EL (cell line): ENCODE data around the gene APOM.

ENCODE experiments used
- DNase-seq: peaks from one replicate; pipeline ENCODE4 v3.0.0-alpha.2; 2016

Gene APOM

GRCh38 chr6:31681135-31681671 lies 25.5 kb downstream of the APOM start:
- DNase-seq = peak; percentile 60

GRCh38 chr6:31683591-31683990 lies 27.9 kb downstream of the APOM start:
- no peak for DNase-seq

- no peak for DNase-seq
Observed at GRCh38 chr6:31686483-31686882, 30.8 kb downstream of the APOM start.

- no peak for DNase-seq
Observed at GRCh38 chr6:31687321-31687720, 31.6 kb downstream of the APOM start.

- DNase-seq = no peak
Observed at GRCh38 chr6:31687860-31688693, 32.4 kb downstream of the APOM start.

- DNase-seq = no peak
Observed at GRCh38 chr6:31689249-31690110, 33.8 kb downstream of the APOM start.

GRCh38 chr6:31690231-31691077 lies 34.8 kb downstream of the APOM start:
- DNase-seq = no peak

GRCh38 chr6:31691078-31691463 lies 35.4 kb downstream of the APOM start:
- no peak for DNase-seq

- no peak for DNase-seq
Observed at GRCh38 chr6:31691564-31692108, 35.9 kb downstream of the APOM start.

GRCh38 chr6:31692353-31692752 lies 36.7 kb downstream of the APOM start:
- DNase-seq = no peak

- DNase-seq = no peak
Observed at GRCh38 chr6:31692886-31693285, 37.2 kb downstream of the APOM start.

GRCh38 chr6:31693535-31693934 lies 37.8 kb downstream of the APOM start:
- DNase-seq = no peak

GRCh38 chr6:31697555-31697954 lies 41.9 kb downstream of the APOM start:
- no peak for DNase-seq

GRCh38 chr6:31700740-31701401 lies 45.2 kb downstream of the APOM start:
- no peak for DNase-seq

GRCh38 chr6:31701666-31702404 lies 46.1 kb downstream of the APOM start:
- peak; percentile 30 for DNase-seq

GRCh38 chr6:31702405-31702818 lies 46.7 kb downstream of the APOM start:
- DNase-seq = no peak

- peak; percentile 99 for DNase-seq
Observed at GRCh38 chr6:31702819-31703716, 47.4 kb downstream of the APOM start, which contains the start of gene ABHD16A. TSS of gene ABHD16A (minus strand) at chr6:31703324. CDS start at chr6:31703281, 43 bp downstream.

- DNase-seq = peak; percentile 28
Observed at GRCh38 chr6:31705931-31706330, 50.2 kb downstream of the APOM start.

- DNase-seq = no peak
Observed at GRCh38 chr6:31706599-31706998, 50.9 kb downstream of the APOM start, which contains the start of gene LY6G6F. TSS of gene LY6G6F (plus strand) at chr6:31706866. CDS start at chr6:31706907, 41 bp downstream.

GRCh38 chr6:31707701-31708100 lies 52.0 kb downstream of the APOM start:
- DNase-seq = no peak
